GM12872 (cell line): Measurements from ENCODE around the gene BANP.

Experiments used
- TF ChIP-seq, protein P1 (sequence below): IDR thresholded peaks from 3 replicates; pipeline ENCODE4 v1.5.1; 2011; ENCODE audit warnings: low read depth, mild to moderate bottlenecking, low read length, moderate library complexity; ENCODE audit not compliant: insufficient read depth

Gene BANP, protein sequence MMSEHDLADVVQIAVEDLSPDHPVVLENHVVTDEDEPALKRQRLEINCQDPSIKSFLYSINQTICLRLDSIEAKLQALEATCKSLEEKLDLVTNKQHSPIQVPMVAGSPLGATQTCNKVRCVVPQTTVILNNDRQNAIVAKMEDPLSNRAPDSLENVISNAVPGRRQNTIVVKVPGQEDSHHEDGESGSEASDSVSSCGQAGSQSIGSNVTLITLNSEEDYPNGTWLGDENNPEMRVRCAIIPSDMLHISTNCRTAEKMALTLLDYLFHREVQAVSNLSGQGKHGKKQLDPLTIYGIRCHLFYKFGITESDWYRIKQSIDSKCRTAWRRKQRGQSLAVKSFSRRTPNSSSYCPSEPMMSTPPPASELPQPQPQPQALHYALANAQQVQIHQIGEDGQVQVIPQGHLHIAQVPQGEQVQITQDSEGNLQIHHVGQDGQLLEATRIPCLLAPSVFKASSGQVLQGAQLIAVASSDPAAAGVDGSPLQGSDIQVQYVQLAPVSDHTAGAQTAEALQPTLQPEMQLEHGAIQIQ

DNA sequence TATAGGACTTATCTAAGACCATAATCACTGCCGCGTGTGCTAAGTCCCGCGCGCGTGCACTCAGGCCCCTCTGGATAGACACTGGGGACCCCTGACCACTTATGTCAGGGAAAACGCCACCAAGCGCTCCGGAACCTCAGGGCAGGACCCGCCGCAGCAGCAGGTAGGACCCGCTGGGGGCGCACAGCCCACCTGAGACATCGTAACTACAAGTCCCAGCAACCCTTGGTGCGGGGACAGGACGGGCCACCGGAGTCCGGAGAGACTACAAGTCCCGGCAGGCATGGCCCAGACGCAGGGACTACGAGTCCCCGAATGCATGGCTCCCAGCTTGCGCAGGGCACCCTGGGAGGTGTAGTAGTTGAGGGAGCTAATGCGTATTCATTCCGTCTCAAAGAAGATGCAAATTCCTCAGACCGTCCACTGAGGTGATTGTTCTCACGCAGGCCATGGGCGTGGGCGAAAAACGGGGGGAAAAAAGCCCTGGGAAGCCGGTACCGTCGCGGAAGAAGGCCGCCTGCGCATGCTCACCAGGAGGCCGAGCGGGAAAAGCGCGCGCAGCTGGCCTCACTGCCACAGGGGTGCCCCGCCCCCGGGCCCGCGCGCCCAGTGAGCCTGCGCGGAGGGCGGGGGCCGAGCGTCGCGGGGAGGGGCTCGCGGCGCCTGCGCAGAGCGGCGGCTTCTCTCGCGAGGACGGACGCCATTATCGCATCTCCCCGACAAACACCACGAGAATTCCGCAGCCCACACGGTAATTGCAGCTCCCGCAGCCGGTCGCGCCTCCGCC lies at the start of gene BANP:
TSS of gene BANP (plus strand) at position 670 of the 787 bp plus-strand sequence. CDS start 23,682 bp downstream, outside the sequence.
- TF ChIP-seq, protein P1, sequence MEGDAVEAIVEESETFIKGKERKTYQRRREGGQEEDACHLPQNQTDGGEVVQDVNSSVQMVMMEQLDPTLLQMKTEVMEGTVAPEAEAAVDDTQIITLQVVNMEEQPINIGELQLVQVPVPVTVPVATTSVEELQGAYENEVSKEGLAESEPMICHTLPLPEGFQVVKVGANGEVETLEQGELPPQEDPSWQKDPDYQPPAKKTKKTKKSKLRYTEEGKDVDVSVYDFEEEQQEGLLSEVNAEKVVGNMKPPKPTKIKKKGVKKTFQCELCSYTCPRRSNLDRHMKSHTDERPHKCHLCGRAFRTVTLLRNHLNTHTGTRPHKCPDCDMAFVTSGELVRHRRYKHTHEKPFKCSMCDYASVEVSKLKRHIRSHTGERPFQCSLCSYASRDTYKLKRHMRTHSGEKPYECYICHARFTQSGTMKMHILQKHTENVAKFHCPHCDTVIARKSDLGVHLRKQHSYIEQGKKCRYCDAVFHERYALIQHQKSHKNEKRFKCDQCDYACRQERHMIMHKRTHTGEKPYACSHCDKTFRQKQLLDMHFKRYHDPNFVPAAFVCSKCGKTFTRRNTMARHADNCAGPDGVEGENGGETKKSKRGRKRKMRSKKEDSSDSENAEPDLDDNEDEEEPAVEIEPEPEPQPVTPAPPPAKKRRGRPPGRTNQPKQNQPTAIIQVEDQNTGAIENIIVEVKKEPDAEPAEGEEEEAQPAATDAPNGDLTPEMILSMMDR = peak; percentile 65

DNA sequence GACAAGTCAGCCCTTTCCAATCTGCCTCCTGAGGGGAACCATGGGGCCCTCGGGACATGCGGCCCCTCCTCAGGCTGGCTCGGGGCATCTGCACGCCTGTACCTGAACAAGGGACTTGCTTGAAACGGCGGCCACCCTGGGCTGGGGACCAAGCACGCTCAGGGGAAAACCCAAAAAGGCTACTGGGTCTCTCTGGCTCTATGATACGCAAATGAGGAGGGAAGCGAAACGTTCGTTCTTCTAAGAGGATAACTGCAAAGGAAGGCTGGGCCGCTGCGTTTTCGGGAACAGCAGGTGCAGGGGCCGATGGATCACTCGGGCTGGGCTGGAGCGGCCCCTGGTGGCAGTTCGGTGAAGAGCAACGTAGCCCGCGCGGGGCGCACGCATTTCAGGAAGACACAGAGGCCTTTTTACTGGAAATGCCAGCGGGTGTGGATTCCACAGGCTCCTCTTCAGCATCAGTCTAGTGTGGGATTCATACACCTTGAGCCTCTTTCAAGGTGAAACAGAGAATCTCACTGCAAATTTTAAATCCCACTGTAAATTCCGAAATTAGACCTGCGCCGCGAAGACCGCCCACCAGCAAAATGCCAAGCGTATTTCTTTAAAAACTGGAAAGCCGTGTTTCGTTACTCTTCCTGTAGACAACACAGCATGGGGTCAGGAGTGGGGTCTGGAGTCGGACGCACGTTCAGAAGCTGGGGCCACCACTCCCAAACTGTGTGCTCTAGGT lies 41.9 kb upstream of the BANP start:
- TF ChIP-seq, protein P1 = peak; percentile 90

DNA sequence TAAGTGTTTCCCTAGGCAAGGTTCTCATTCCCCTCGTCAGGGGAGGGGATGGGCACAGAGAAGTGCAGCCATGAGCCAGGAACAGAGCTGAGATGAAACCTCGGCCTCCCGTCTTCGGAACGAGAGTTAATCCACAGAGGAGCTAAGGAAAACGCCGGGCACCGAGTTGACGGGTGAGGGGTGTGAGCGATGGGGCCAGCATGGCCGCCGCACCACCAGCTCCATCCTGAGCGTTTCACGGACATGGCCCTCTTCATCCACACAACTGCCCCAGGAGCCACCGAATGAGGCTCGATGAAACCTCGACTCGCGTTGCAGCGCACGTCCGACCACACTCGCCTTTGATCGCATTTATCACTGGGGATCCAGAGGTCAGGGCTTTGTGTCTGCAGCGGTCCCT lies 36.4 kb upstream of the BANP start:
- TF ChIP-seq, protein P1 = no peak

DNA sequence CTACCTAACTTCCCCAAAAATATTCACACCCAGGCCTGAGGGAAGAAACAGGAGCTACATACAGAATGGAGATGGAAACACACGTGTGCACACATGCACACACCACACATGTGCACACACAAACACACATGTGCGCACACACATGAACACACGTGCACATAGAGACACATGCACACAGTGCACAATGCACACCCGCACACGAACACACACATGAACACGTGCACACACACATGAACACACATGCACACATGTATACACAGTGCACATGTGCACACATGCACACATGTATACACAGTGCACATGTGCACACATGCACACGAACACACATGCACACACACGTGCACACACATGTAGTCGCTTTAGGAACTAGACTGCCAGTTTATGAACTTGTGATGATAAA lies 33.7 kb upstream of the BANP start:
- TF ChIP-seq, protein P1 = no peak

DNA sequence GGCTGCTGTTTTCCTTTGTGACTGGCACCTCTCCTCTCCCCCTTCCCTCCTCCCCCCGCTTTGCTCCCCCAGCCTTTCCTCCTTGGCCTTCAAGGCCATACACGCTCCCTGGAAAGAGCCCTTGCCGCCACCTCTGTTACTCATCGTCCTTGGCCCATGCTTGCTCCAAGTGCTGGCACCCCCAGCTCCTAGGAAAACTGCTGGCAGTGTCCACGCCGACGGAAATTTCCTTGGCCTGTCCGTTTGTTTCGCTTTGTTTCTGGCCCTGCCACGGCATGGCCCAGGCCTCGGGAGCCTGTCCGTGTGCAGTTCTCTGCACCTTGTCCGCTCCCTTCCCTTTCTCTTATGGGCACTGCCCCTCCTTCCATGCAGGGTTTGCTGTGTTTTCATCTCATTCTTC lies 32.9 kb upstream of the BANP start:
- TF ChIP-seq, protein P1 = no peak

DNA sequence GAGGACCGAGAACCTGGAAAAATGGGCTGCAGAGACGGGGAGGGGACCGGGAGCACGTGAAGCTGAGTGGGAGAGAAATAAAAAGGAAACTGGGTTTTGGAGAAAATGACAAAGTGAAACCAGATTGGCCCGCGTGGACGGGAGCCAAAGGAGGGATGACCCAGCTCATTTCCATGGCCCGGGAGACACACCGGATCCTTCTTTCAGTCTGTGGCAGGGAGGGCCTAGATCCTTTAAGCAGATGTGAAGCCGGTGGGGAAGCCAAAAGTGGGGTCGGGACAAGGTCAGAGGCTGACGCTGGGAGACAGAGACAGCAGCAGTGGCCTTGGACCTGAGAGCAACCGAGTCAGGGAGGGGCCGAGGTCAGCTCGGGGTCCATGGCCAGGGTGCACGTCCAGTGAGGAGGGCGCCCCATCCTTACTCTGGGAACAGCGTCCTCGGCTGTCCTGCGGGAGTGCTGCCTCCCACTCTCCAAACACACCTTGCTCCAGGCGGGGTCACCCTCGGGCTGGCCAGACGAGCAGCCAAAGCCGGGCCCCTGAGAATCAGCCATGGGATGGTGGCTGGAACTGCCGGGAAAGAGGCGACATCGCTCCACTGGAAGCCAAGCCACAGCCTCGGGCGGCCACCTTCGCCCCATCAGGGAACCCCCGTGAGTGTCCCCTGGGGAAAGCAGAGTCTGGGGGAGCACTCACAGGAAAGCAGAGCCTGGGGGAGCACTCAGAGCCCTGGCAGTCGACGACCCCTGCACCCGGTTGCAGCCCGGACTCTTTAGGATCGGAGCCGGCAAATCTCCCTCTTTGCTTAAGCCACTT lies 32.2 kb upstream of the BANP start:
- TF ChIP-seq, protein P1 = no peak
